PC-9 (cell line): Measurements from ENCODE around the gene HYDIN. TPM values are rescaled to one million over a fixed set of nuclear protein-coding genes. Genes with fewer than 3 reads are reported as not detected.

Experiments used
- BruUV-seq: library from RNA; stranded (reverse); fragments of 400-500 nt; replicated peaks from 2 replicates; lab custom pipeline; 2021; lab: Mats Ljungman, UMichigan
- CTCF ChIA-PET: fragments of 300-600 bp; sonication (Branson Sonifier 250); formaldehyde crosslinking; loops from one replicate; lab custom pipeline; 2022; ENCODE audit warnings: antibody characterized with exemption; lab: Charles Lee
- POLR2A ChIA-PET: fragments of 300-600 bp; sonication (Branson Sonifier 250); formaldehyde crosslinking; loops from one replicate; lab custom pipeline; 2022; ENCODE audit warnings: antibody characterized with exemption; ENCODE audit not compliant: unreplicated experiment; lab: Charles Lee
- DNase-seq, 2 experiments: peaks; one replicate each; pipeline versions ENCODE4 v3.0.0 to v3.0.0-alpha.2; 2015 to 2022; ENCODE audit warnings: mixed read lengths in 1 of 2
- H2AFZ ChIP-seq: fragments of 200-600 bp; sonication (generic); 2 replicates; pipeline ENCODE4 v1.8.1; 2017; ENCODE audit warnings: antibody characterized with exemption
- H3F3A ChIP-seq: fragments of 200-600 bp; sonication (generic); 2 replicates; pipeline ENCODE4 v1.8.1; 2017; ENCODE audit warnings: antibody characterized with exemption, mild to moderate bottlenecking, low read depth; ENCODE audit not compliant: insufficient read depth
- H3K27ac ChIP-seq: fragments of 200-600 bp; sonication (generic); 2 replicates; pipeline ENCODE4 v1.6.1; 2016; ENCODE audit warnings: mixed run types
- H3K27me3 ChIP-seq: fragments of 200-600 bp; sonication (generic); 2 replicates; pipeline ENCODE4 v1.6.1; 2016; ENCODE audit warnings: low read depth, mixed run types; ENCODE audit not compliant: insufficient read depth
- H3K36me3 ChIP-seq: fragments of 200-600 bp; sonication (generic); 2 replicates; pipeline ENCODE4 v1.6.1; 2016; ENCODE audit warnings: low read depth, mixed run types
- H3K4me1 ChIP-seq: fragments of 200-600 bp; sonication (generic); replicated peaks from 2 replicates; pipeline ENCODE4 v1.6.1; 2016; ENCODE audit warnings: mixed run types; ENCODE audit not compliant: insufficient read depth
- H3K4me2 ChIP-seq: fragments of 200-600 bp; sonication (generic); 2 replicates; pipeline ENCODE4 v1.6.1; 2017; ENCODE audit warnings: mixed run types
- H3K4me3 ChIP-seq: fragments of 200-600 bp; sonication (generic); 2 replicates; pipeline ENCODE4 v1.6.1; 2016; ENCODE audit warnings: mixed run types
- H3K79me2 ChIP-seq: fragments of 200-600 bp; sonication (generic); 2 replicates; pipeline ENCODE4 v1.6.1; 2017; ENCODE audit warnings: low read depth, mixed run types
- H3K9me2 ChIP-seq: fragments of 200-600 bp; sonication (generic); 2 replicates; pipeline ENCODE4 v1.8.1; 2017; ENCODE audit warnings: mild to moderate bottlenecking; ENCODE audit not compliant: insufficient read depth
- H3K9me3 ChIP-seq: fragments of 200-600 bp; sonication (generic); 2 replicates; pipeline ENCODE4 v1.8.1; 2016; ENCODE audit warnings: low read depth; ENCODE audit not compliant: insufficient read depth
- H4K20me1 ChIP-seq: fragments of 200-600 bp; sonication (generic); 2 replicates; pipeline ENCODE4 v1.8.1; 2017; ENCODE audit not compliant: insufficient read depth
- CTCF ChIP-seq: fragments of 200-600 bp; sonication (generic); conservative IDR thresholded peaks from 2 replicates; pipeline ENCODE4 v1.6.1; 2017; ENCODE audit warnings: mixed run types, antibody characterized with exemption, mild to moderate bottlenecking, moderate library complexity
- EZH2 ChIP-seq: fragments of 200-600 bp; sonication (generic); IDR thresholded peaks from 2 replicates; pipeline ENCODE4 v1.8.0; 2017; ENCODE audit warnings: antibody characterized with exemption, low read depth
- intact Hi-C: fragments of 100-400 bp; cut with micrococcal nuclease; formaldehyde crosslinking; loops from one replicate; pipeline ENCODE4 v1.10.0; 2022; ENCODE audit not compliant: unreplicated experiment
- total RNA-seq: library from RNA; stranded (reverse); gene quantifications from 2 replicates; pipeline ENCODE4 v1.2.3, GENCODE V29; 2021

HYDIN gene
- total RNA-seq, 1 experiment from 2014 or later, result 31.0 TPM

DNA sequence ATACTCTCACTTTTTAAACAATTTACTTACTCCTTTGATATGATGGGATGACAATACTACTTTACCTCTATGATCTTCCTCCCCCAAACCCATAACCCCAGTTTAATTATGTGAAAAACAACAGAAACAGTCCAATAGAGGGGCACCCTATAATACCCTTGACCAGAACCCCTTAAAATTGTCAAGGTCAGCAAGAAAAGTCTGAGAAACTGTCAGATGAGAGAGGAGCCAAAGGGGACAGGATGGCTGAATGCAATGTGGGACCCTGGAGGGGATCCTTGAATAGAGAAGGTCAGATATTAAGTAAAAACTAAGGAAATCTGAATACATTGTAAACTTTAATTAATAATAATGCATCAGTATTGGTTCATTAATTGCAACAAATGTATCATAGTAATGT is 15.8 kb upstream of the HYDIN start:
- H3K9me2 ChIP-seq, result no peaks in the 10 kb centered on the region
- peaks cover 7% of the 10 kb centered on the region for H3F3A ChIP-seq
- H3K4me3 ChIP-seq, result no peak overlapping the region
- H3K36me3 ChIP-seq, result no peaks in the 10 kb centered on the region
- TF ChIP-seq EZH2, result no peak
- no peak for TF ChIP-seq CTCF
- no peak for DNase-seq
- no peak overlapping the region for H2AFZ ChIP-seq
- intact Hi-C loops, result no loop called here
- no peaks in the 10 kb centered on the region for H3K27me3 ChIP-seq
- H3K27ac ChIP-seq, result no peak overlapping the region
- no peaks in the 10 kb centered on the region for H3K79me2 ChIP-seq
- H3K4me2 ChIP-seq, result no peak overlapping the region
- ChIA-PET POLR2A (no interaction called here), CTCF (no interaction called here)
- no peaks in the 10 kb centered on the region for H4K20me1 ChIP-seq
- no TSS peak for BruUV-seq
- no peaks in the 10 kb centered on the region for H3K9me3 ChIP-seq
- H3K4me1 ChIP-seq, result peaks cover 20% of the 10 kb centered on the region

- intact Hi-C loops, result no loop called here
- peaks cover 2% of the 10 kb centered on the region; the same call in 1 of the 2 replicates for H3K4me1 ChIP-seq
- CTCF ChIA-PET, result no interaction called here
Measured at GRCh38 chr16:71244521-71244920, 14.0 kb upstream of the HYDIN start.

DNA sequence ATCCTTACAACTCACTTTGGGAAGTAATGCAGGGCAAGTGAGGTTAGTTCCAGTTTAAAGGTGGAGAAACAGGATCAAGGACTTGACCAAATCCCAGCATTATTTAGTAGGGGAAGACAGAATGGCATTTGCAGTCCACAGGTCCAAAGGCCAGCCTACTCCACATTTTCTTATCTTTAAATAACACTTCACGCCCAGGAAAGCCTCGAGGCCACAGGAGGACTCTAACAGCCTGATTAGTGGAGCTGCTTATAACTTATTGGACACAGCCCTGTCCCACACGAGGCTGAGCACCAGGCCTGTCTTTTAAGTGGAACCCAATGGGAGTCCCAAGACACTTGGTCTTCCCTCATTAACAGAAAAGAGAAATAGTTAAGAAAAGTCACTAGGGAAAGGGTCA is 12.1 kb upstream of the HYDIN start:
- H3K9me2 ChIP-seq, result no peaks in the 10 kb centered on the region
- no peaks in the 10 kb centered on the region for H3K27me3 ChIP-seq
- H3K27ac ChIP-seq, result no peak overlapping the region
- no peaks in the 10 kb centered on the region; the same call in 1 of the 2 replicates for H3K4me1 ChIP-seq
- no peak overlapping the region for H3K4me3 ChIP-seq
- BruUV-seq, result no TSS peak
- H4K20me1 ChIP-seq, result no peaks in the 10 kb centered on the region
- ChIA-PET CTCF (no interaction called here), POLR2A (no interaction called here)
- H3F3A ChIP-seq, result no peaks in the 10 kb centered on the region
- intact Hi-C loops, result no loop called here
- TF ChIP-seq CTCF, result no peak
- no peak for TF ChIP-seq EZH2
- no peak overlapping the region for H3K4me2 ChIP-seq
- H3K36me3 ChIP-seq, result no peaks in the 10 kb centered on the region
- no peaks in the 10 kb centered on the region for H3K9me3 ChIP-seq
- DNase-seq, result no peak
- H2AFZ ChIP-seq, result no peak overlapping the region
- H3K79me2 ChIP-seq, result no peaks in the 10 kb centered on the region

More at GRCh38 chr16:71244521-71244920, 14.0 kb upstream of the HYDIN start:
- H3K9me2 ChIP-seq, result no peaks in the 10 kb centered on the region
- H3K9me3 ChIP-seq, result no peaks in the 10 kb centered on the region
- no peaks in the 10 kb centered on the region for H3K36me3 ChIP-seq
- DNase-seq, result no peak
- H3K27ac ChIP-seq, result no peak overlapping the region
- TF ChIP-seq EZH2 (no peak), CTCF (no peak)
- no peaks in the 10 kb centered on the region for H3K27me3 ChIP-seq
- no peaks in the 10 kb centered on the region for H3K79me2 ChIP-seq
- POLR2A ChIA-PET, result no interaction called here
- no peaks in the 10 kb centered on the region for H3F3A ChIP-seq
- H2AFZ ChIP-seq, result no peak overlapping the region
- no peak overlapping the region for H3K4me3 ChIP-seq
- BruUV-seq, result no TSS peak
- H3K4me2 ChIP-seq, result no peak overlapping the region
- H4K20me1 ChIP-seq, result no peaks in the 10 kb centered on the region
